LNCAP (cell line): ENCODE results near the gene NF2.

Experiments used
- CTCF ChIP-seq: fragments of 450-650 bp; IDR thresholded peaks from 2 replicates; pipeline ENCODE4 v1.5.1; 2017; ENCODE audit warnings: mild to moderate bottlenecking

Gene NF2

GRCh38 chr22:29703569-29704195 lies 100.2 kb downstream of the NF2 start:
- no peak for TF ChIP-seq CTCF

- no peak for TF ChIP-seq CTCF
Measured at GRCh38 chr22:29704528-29705285, 101.3 kb downstream of the NF2 start.

GRCh38 chr22:29705651-29706050 lies 102.2 kb downstream of the NF2 start:
- TF ChIP-seq CTCF: no peak

GRCh38 chr22:29706486-29706885 lies 103.1 kb downstream of the NF2 start:
- TF ChIP-seq CTCF: no peak

- TF ChIP-seq CTCF: no peak
Measured at GRCh38 chr22:29707010-29707409, 103.6 kb downstream of the NF2 start.

GRCh38 chr22:29707471-29707870 lies 104.0 kb downstream of the NF2 start:
- TF ChIP-seq CTCF: no peak

GRCh38 chr22:29710193-29710592 lies 106.8 kb downstream of the NF2 start:
- no peak for TF ChIP-seq CTCF
